GM19438 (cell line): ENCODE data around the gene C17orf58.
"Not testable (repeated sequence)": the region's sequence is repeated elsewhere in the genome, so short reads cannot be mapped to it uniquely, and the experiment has no call there.

ENCODE experiments used
- ATAC-seq: cut with Tn5 transposase; IDR thresholded peaks from one replicate; pipeline ENCODE4 v1.9.1; 2021; ENCODE audit warnings: low read depth; ENCODE audit not compliant: unreplicated experiment

C17orf58 gene

DNA sequence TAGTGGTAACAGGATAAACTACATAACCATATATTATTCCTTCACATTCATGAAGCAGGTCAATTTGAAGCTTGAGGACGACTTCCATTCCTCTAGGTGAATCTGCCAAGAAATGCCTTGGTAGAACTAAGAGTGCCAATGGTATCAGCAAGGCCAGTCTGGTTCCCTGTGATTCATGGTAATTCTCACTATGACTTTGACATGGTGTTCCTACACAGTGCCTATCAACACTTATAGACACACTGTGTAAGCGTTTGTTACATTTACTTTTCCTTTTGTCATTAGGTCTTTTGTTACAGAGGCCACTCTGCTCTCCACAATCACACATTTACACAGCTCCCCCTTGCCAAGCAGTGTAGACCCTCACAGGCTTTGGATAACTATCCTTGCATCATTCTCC, 34.1 kb downstream of the C17orf58 start:
- ATAC-seq, result not testable (repeated sequence)

DNA sequence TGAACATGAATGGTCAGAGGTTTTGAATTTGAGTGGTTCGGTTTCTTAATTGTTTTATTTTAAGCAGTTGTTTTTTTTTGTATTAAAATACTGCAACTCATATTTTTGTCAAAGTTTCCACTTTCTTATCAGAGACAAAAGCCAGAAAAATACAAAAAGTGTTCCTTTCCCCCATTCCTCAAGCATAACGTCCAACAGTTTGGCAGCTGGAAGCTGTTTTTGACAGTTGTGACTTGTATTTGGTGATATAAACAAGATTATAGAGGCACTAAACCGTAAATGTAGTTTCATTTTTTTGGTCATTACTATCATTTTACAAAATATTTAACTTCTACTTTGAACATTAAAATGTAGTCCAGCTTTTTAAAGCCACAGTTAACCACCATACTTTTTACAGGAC, 36.0 kb downstream of the C17orf58 start:
- not testable (repeated sequence) for ATAC-seq

DNA sequence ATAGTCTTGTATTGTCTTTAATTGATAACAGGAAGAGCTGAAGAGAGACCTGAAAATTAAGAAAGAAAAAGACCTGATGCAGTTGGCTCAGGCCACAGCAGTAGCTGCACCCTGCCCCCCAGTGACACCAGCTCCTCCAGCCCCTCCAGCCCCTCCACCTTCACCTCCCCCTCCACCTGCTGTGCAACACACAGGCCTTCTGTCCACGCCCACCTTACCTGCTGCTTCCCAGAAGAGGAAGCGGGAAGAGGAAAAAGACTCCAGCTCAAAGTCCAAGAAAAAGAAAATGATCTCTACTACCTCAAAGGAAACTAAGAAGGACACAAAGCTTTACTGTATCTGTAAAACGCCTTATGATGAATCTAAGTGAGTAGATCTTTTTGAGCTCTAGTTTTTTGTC, 36.8 kb downstream of the C17orf58 start:
- ATAC-seq, result no peak

DNA sequence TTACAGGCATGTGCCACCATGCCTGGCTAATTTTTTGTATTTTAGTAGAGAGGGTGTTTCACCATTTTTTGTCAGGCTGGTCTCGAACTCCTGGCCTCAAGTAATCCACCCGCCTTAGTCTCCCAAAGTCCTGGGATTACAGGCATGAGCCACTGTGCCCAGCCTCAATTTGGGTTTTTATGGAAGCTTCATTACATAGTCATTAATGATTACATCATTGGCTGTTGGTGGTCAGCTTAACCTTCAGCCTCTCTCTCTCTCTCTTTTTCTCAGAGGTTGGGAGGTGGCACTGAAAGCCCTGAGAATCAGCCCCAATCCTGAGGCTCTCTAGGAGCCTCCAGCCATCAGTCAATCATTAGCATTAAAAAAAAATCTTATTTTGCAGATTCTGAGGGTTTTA, 45.3 kb downstream of the C17orf58 start:
- no peak for ATAC-seq

DNA sequence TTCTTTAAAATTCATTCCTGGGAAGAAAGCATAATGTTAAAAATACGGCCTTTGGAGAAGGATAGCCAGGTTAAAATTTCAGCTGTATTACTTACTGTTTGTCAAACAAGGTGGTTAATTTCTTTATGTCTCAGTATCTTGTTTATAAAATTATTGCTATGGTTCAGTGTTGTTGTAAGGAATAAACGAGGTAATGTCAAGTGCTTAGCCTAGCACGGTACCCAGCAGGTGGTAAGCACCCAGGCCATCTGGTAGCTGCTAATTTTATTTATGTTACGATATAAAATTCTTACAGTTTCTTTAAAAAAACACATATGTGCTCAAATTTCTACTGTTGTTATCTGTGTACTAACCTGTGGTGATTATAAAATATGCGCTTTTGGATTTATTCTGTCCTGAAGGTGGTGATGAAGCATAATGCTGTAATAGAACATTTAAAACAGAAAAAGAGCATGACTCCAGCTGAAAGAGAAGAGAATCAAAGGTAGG, 48.9 kb downstream of the C17orf58 start:
- ATAC-seq, result no peak

DNA sequence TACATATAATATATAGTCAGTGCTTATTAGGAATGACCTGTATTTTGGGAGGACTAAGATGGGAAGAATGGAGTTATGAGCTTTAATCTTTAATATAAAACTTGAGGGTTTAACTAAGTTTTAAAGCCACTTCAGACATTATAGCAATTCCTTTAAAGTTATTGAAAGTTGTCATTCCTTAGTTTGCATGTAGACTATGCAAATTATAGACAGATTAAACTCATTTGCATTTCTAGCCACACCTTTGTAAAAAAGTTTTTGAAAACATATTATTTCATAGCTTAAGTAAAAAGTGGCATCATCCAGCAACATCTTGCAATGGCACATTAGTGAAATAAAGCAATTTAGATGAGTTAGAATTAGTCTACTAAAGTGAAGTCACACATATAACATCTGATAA, 49.8 kb downstream of the C17orf58 start:
- ATAC-seq, result no peak

DNA sequence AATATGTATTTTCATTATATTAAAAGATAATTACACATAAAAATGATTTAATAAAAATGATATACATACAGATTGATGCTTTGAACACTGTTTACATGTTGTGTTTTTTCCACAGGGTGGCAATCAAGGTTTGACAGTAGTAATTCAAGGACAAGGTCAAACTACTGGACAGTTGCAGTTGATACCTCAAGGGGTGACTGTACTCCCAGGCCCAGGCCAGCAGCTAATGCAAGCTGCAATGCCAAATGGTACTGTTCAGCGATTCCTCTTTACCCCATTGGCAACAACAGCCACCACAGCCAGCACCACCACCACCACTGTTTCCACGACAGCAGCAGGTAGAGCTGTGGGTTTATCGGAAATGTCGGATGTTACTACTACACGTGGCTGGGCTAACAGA, 52.2 kb downstream of the C17orf58 start:
- no peak for ATAC-seq

DNA sequence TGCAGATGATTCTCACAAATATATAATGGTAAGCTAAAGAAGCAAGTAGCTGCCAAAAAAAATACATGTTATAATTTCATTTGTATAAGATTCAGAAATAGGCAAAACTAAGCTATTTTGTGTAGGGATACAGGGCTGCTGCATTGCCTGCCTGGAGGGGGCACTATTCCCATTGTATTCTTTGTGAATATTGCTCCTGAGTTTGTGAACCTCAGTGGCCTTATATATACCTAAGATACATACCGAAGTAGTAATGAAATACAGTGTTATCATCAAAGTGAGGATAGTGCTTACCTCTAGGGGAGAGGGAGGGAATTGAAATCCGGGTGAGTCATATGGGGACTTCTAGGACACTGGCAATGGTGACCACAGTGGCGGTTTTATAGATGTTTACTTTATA, 53.5 kb downstream of the C17orf58 start:
- ATAC-seq, result no peak
